Stimulated activated CD8-positive, alpha-beta memory T cell treated with anti-CD3 and anti-CD28 coated beads, Interleukin-7, amount 100 ng/mL, for 24 hours (primary cell): ENCODE data around the gene AGAP1.

Source experiments
- DNase-seq: peaks from one replicate; pipeline ENCODE4 v3.0.0-alpha.2; 2020; ENCODE audit warnings: low read depth

AGAP1 gene

DNA sequence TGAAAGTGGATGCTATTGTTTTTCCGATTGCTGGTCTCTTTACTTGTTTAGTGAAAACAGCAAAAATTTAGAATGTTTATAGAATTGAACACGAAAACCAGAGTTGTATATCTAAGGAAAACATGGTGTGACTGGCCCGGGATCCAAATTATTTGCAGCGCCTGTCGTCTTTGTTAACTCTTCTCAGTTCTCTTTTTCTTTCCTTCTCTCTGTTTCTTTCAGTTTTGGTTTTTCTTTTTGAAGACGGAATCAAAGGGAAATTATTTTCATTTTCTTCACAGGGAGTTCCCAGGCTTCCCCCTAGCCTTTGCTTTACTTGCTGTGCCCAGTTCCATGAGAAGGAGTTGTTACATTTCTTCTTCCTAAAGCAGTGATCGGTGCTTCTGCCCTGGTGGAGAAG lies 76.0 kb downstream of the AGAP1 start:
- no peak for DNase-seq

DNA sequence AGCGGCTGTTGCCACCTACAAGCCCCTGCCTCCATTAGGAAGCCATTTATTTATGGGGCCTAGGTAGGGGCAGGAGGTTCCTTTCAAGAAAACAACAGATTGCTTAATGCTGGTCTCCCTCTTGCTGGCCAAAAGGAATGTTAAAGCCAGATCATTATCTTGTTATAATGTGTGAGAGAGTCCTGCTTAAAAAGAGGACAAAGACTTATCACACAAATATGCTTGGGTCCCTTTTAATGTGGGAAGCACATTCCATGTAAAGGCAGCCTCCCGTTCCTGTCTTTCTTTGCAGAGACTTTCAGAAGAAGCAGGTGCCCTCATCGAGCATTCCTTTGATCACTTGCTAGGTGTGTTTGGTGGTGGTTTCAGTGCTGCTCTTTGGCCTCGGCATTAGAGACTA lies 76.4 kb downstream of the AGAP1 start:
- no peak for DNase-seq

DNA sequence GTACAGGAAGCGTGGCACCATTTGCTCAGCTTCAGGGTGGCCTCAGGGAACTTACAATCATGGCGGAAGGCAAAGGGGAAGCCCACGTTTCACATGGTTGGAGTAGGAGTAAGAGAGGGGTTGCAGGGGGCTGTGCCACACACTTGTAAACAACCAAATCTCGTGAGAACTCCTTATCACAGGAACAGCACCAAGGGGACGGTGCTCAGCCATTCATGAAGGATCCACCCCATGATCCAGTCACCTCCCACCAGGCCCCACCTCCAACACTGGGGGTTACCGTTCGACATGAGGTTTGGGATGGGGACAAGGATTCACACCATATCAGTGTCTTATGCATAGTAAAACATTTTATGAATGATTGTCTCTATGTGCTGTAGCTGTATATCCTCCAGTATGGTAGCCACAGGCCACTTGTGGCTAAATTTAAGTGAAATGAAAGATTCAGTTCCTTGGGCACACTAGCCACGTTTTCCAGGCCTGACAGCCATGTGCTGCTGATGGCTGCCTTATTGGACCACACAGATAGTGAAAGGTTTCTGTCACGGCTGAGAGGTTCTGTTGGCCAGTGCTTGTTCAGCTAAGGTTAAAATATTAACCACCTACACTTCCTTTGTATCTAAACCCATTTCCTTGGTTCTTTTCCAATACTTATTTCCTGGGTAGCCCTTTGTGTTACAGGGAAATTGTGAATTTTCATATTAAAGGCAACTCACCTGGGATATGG lies 77.3 kb downstream of the AGAP1 start:
- DNase-seq, result no peak

DNA sequence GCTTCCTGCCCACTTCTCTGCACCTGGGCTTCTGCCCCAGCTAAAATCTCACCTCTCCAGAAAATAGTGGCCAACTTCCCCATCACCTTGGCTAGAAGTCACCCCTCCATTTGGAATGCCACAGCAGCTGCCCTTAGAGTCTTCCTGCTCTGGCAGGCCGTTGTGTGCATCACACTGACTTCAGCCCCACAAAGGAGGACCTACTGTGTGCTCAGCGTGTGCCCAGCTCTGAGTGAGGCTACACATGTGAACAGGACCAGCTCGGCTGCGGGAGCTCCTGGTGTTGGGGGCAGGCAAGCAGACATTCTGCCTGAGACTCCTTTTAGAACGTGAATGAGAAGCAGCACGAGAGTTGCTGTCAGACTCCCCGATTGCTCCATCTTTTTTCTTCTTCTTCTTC lies 78.7 kb downstream of the AGAP1 start:
- DNase-seq, result no peak

DNA sequence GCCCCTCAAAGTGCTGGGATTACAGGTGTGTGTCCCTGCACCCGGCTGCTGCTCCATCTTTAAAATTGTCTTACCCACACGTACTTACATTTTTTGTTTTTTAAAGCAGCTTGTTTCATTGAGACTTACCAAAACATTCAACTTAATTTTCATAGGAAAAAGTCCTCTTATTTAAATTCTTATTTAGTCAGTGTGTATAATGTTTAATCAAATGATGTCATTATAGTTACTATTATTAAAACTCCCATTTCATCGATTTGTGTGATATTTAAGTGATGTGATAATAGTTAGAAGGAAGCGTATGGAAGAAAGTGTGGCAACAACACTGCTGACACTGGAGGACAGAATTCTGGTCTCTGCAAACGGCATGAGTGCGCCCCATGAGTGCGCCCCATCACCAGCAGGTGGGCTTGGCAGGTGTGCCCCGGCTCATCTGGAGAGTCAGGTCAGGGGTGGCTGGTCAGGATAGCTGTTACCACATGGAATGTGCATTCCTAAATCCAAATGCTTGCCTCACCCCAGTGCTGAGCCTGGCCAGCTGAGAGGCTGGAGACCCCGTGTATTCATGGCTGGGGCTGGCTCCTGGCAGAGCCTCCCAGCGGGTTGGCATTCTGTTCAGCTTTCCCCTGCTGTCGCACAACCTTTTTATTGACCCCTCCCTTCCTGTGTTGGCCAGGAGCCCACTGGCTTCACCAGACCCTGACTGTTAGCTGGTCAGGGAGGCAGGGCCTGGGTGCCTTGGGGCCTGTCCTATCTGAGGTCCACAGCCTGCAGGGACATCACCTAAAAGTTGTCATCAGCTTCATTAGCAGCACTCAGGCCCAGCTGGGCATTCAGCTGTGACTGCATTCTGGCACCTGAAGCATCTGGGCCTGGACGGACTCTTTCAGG lies 79.7 kb downstream of the AGAP1 start:
- no peak for DNase-seq

DNA sequence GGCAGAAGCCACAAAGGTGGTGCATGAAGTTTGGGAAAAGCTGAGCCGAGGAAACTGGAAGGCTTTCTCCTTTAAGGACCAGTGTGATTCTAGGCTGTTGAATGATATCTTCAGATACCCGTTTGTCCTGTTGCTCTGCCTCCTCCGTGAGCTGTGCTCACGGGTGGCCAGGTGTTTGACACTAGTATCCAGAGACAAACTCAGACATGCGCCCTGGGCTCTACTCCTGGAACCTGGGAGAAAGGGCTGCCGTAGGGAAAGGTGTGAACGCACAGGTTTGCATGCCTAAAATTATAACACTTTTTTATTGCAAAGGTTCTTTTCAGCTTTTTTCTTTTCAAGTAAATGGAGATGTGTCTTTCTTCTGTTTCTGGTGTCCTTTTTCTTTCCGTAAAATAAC lies 81.6 kb downstream of the AGAP1 start:
- DNase-seq, result no peak

DNA sequence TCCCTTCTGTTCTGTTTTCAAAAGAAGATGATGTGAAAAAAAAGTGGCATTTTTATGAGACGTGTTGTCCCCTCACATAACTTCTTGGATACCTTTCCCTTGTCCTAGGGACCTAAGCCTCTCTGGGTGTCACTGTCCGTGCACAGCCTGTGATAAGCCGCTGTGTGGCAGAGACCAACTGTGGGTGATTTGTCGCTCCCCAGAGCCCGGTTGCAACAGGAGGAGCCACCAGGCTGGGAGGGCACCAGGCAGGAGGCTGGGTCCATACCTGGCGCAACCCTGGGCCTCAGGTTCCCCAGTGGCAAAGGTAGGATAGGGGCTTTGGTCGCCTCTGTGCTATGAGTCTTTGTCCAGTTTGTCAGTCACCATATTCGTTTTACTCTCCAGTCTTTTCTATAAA lies 82.1 kb downstream of the AGAP1 start:
- no peak for DNase-seq

DNA sequence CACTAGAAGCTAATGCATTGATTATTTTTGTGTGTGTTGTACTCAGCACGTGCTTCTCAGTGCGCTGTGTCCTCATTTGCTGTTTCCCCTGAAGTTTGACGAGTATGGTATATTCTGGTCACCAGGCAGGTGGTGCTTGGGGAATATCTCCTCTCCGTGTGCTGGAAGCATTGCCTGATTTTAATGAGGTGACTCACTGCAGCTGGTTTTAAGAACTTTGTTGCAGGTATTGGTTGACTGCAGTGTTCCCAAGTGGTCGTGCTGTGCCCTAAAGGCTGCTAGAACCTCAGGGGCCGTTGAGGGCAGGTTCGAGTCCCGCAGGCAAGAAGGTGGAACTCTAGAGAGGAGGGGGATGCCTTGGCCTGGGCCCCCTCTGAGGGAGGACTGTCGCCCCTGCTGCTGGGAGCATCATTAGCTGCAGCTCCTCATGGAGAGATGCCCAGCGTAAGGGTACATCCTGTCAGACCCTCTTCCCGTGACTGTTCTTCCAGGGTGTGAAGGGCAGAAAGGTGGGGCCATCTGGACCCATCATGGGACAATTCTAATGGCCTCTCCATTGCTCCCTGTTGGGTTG lies 82.6 kb downstream of the AGAP1 start:
- no peak for DNase-seq

DNA sequence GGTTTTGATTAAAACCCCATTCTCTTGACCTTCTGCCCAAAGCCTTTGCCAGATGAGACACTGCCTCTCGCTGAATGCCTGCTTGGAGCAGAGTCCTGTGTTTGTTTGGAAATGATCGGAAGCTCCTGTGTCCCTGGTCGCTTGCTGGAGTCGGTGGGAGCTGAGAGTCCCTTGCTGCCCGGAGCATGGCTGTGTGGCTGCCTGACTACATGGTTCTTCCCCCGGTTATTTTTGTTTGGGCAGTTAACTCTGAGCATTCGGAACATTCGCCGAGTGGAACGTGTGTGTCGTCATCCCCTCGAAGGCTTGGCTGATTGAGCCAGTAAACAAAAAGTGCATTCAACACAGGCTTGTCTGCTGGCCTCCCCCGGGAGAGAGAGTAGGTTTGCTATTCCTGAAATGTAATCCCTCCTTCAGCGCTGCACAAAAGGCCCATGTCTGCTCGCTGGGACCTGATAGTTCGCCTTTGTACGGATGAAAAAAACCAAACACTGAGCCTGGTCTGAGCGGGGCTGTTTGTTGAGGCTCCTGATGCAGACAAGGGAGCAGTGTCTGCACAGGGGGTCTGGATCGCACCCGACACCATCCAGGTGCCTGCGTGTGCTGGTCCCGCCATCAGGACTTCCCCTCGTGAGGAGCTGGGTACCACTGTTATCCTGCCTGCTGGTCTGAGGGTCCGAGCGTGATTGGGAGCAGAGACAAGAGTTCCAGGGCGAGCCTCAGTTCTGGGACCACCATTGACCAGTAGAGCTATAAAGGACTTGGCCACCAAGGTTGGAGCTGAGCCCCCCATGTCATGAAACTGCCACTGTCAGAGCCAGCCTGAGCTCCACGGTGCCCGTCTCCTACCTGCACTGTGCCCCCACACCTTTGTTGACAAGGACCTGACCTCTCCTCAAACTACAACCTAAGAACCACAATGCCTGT lies 83.8 kb downstream of the AGAP1 start:
- no peak for DNase-seq

DNA sequence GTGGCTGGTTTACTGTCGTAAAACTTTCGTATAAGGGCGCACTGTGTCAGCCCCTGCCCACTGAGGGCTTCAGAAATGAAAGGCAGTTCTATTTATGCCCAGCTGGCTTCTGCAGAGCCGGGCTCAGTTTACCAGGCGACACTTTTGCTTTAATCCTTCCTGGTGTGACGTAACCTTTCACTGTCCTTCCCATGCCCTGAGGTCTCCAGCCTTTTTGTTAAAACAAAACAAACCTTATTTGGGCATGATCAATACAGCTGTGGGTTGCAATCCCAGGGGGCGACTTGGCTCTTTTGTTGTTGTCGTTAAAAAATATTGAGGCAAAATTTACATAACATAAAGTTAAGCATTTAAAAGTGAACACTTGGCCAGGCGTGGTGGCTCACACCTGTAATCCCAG lies 85.3 kb downstream of the AGAP1 start:
- DNase-seq, result no peak

DNA sequence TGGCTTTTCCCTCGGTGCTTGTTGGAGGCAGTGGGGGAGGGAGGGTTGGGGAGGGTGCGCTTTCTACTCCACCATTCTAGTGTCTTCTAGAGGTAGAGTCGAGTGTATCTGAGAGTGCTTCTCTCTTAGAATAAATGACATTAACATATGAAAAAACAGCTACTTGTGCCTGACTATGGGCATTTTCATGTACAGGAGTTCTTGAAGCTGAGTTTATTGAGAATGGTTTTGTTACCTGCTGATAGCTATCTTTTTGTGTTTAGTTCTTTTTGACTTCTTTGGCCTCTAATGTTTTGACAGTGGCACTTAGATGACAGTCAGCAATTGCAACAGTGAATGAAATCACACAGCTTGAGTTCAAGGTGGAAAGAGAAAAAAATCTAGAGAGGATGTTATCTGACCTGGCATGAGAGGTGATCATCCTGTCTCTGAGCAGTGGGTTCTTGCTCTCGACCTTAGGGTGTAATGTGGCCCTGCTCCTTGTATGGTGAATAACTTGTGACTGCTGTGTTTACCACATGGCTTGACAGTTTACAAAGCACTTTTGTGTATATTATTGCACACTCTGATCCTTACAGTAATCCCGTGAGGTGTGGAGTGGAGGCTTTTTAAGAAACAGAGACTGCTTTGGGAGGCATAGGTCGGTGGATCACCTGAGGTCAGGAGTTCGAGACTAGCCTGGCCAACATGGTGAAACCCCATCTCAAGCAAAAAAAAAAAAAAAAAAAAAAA lies 86.7 kb downstream of the AGAP1 start:
- no peak for DNase-seq

DNA sequence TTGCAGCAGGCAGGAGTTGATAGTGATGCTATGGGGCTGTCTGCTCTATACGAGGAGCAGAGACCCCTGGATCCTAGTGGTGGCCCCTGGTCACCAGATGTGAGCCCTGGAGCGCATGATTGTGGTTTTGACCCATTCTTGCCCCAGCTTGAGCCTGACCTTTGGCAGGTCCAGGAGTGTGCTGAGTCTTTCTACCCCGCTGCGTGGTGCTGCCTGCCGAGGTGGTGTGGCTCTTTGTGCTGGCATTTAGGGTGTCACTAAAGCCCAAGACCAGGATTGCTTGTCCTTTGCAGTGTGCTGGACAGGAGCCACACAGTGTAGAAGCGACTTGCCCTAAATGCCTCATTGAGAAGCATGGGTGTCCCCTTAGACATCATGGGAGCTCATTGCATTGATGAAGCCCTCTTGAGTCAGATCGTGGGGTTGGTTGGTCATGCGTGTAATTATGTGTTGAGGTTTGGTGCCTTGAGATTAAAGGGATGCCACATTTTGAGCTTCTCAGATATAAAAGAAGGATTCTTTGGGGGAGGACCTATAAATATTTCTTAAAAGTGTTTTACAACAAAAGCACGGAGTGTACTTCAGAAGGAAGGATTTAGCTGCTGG lies 88.3 kb downstream of the AGAP1 start:
- no peak for DNase-seq

DNA sequence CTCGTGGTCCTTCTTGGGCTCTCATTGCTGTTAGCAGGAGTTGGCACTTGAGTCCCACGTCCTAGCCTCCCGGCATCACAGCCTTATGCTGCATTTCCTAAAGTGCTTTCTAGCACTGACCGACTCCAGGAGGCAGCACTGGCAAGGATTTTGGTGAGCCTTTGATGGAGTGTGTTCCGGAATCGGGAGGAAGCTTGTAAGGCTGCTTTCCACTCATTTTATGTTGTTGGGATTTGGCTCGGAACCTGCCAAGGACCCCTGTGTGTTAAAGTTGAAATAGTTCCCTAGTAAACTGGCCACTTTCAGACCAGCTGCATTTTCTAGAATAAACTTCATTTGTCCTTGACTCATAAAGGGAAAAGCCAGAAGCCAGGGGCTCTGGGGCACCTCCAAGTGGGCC lies 88.9 kb downstream of the AGAP1 start:
- DNase-seq, result no peak

DNA sequence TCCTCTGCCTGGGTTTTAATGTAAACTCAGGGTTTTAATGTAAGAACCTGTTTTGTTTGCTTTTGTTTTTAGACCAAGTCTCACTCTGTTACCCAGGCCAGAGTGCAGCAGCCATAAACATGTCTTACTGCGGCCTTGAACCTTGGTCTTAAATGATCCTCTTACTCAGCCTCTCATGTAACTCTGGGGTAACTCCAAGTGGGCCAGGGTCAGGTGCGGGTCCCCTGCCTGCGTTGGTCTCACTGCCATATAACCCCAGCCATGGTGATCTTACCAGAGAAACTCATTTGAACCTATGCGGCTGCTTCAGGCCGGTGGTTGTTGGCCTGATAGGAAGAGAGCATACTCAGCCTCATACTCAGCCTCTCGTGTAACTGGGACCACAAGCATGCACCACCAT lies 89.3 kb downstream of the AGAP1 start:
- DNase-seq, result no peak

DNA sequence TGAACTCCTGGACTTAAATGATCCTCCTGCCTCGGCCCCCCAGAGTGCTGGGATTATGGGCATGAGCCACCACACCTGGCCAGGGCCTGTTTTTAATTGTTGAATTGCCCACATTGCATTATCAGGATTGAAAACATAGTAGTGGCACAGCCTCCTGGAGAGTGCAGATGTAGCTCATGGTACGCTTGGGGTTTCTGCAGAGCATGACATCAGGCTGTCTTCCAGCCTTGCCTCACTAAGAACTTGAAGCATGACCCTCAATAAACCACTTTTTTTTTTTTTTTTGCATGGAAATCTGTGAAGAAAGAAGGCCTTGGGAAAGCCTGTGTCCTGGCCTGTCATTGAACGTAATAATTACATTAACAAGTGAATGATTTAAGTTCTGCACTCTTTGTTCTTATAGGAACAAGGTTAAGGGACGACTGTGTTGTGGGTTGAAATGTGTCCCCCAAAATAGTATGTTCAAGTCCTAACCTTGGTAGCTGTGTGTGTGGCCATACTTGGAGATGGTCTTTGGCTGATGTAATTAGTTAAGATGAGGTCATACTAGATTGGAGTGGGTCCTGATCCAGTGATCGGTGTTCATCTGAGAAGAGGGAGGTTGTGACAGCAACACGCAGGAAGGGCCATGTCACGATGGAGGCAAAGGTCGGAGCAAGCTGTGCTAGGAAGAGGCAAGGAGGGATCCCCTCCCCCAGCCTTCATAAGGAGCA lies 90.2 kb downstream of the AGAP1 start:
- no peak for DNase-seq

DNA sequence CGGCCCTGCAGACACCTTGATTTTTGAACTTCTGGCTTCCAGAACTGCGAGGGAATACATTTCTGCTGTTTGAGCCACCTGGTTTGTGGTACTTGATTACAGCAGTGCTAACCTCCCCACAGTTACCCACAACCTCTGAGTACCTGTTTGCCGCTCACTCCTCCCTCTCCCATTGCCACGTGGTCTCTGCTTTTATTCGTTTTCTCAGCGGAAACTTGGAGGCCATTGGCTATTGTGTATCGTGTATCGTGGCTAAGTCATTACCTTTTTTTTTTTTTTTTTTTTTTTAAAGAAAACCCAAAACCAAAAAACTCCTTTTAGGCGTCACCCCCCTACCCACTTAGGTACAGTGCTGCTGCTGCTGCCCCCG lies 90.8 kb downstream of the AGAP1 start:
- no peak for DNase-seq

DNA sequence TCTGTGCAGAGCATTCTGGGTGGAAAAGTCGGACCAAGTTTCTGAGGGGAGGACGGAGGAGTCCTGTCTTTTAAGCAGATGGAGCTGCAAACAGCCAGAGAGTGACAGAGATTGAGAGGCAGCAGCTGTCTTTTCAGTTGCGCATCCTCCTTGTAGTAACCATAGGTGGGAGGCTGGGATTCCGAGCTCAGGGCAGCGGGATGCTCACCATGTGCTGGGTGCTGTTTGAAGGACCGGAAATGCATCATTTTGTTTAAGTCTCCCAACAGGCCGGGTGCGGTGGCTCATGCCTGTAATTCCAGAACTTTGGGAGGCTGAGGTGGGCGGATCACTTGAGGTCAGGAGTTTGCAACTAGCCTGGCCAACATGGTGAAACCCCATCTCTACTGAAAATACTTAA lies 93.4 kb downstream of the AGAP1 start:
- DNase-seq, result no peak

DNA sequence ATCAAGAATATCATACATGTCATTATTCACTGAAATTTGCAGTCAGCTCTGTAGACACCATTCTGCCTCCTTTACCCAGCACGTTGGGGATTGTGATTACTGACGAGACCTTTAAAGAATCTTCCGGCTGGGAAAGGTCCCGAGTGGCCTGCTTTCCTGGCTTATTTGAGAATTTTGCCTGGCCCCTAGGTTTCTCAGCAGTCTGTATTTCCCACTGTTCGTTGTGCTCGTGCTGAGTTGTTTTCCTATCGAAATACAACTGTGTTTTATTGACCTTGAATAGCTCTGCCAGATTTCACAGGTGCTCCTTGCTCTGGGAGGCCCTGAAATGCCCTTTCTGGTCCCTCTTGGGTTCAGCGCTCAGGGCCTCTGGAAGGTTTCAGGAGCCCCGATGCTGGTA lies 94.9 kb downstream of the AGAP1 start:
- no peak for DNase-seq

DNA sequence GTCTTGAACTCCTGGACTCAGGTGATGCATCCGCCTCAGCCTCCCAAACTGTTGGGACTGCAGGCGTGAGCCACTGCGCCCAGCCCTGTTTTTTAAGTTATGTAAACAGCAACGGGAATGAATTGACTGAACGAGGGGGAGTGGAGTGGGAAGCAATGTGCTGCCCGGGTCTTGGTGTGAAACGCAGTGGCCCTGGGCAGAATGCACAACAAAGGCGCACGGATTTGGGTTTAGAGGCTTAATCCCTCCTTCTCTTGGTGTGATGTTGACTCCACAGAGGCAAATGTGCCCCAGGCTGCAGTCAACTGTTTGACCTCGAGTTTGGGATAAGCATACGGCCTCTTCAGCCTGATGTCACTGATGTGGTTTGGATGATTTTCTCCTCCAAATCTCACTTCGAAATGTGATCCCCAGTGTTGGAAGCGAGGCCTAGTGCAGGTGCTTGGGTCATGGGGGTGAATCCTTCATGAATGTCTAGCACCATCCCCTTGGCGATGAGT lies 97.4 kb downstream of the AGAP1 start:
- no peak for DNase-seq

DNA sequence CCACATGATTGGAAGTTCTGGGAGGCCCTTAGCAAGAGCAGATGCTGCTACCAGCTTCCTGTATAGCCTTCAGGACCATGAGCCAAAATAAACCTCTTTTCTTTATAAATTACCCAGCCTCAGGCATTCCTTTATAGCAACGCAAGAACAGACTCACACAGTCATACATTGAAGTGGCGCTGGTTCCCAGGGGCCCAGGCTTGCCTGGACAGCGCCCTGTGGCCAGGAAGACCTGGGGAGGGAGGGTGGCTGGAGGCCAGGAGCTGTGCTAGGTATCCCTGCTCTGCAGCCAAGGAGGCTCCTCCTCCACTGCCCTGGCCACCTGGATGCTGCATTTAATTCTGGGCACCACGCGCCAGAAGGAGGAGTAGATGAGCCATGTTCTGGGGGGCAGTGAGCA lies 98.1 kb downstream of the AGAP1 start:
- no peak for DNase-seq
